ENCODE measurements around the gene GLCCI1.

DNA sequence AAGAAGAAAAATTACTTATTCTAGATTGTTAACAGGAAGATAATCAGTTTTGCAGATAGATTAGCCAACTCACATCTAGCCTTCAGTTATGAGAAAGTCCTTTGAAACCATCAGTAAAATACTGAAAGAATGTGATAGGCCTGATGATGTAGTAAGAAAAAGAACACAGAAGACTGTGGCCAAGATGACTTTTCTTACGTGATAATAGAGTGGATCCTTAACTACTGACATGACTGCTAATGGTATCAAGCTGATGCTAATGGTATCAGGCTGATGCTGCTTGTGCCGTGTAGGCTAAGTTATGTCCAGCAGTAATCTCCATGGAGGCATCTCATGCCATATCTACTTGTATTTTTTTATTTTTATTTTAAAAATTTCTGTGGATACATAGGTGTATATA, 114.2 kb downstream of the GLCCI1 start:
- TF ChIP-seq, protein P1, sequence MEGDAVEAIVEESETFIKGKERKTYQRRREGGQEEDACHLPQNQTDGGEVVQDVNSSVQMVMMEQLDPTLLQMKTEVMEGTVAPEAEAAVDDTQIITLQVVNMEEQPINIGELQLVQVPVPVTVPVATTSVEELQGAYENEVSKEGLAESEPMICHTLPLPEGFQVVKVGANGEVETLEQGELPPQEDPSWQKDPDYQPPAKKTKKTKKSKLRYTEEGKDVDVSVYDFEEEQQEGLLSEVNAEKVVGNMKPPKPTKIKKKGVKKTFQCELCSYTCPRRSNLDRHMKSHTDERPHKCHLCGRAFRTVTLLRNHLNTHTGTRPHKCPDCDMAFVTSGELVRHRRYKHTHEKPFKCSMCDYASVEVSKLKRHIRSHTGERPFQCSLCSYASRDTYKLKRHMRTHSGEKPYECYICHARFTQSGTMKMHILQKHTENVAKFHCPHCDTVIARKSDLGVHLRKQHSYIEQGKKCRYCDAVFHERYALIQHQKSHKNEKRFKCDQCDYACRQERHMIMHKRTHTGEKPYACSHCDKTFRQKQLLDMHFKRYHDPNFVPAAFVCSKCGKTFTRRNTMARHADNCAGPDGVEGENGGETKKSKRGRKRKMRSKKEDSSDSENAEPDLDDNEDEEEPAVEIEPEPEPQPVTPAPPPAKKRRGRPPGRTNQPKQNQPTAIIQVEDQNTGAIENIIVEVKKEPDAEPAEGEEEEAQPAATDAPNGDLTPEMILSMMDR (IDR thresholded peaks at IDR 0.05) = no peak
- TF ChIP-seq POLR2A (IDR thresholded peaks at IDR 0.05) (no peak), EP300 (IDR thresholded peaks at IDR 0.05; ENCODE audit: low read depth) (no peak)

Measured in transverse colon (tissue), 3 donors.